SH-SY5Y (cell line): ENCODE data around the gene POU3F1.

ENCODE experiments used
- GATA2 ChIP-seq: IDR thresholded peaks from 2 replicates; pipeline ENCODE4 v1.6.1; 2011; ENCODE audit warnings: mild to moderate bottlenecking, low read depth, low read length
- GATA3 ChIP-seq: IDR thresholded peaks from 2 replicates; pipeline ENCODE4 v1.6.1; 2011; ENCODE audit warnings: low read depth, mild to moderate bottlenecking, low read length, moderate library complexity

DNA sequence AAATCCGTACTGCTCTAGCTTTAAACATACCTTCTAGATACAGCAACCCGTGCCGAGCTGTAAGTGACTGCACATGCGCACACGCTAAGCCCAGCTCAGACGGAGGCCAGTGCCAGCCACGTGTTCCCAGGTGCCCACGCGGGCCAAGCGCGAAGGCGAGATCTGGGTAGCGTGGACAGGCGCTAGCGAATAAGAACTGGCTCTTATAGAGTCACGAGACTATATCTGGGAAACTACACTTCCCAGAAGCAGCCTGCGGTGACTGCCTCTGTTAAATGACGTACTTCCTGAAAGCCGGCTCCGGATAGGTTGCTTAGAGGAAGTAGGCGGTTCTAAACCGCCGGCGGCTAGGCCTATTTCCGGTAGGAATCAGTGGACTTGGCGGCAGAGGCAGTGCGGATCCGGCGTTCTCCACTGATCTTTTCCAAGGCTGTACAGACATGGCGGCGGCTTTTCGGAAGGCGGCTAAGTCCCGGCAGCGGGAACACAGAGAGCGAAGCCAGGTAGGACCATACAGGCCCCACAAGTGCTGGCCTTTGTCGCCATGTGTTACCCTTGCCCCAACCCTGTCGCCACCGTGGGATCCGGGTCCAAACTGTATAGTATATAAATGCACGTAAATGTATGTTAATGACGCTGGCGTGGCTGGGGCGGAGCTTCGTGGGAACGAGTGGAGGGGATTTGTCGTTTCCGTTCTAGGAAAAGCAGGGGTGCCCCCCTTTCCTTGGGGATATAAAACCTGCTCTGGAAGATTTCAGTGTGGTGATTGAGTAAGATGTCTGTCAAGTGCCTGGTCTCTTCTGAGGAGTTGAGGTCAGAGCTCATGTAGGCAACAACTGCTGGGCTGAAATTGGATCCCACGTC is 34.0 kb downstream of the POU3F1 start, which contains the start of gene UTP11:
- TF ChIP-seq GATA3 (no peak), GATA2 (no peak)
